ENCODE measurements around the gene GNB1L. TPM values are rescaled to one million over a fixed set of nuclear protein-coding genes. Genes with fewer than 3 reads are reported as not detected.

The GNB1L gene
- total RNA-seq, 3 donors from 2014 or later, result 25.9 to 26.3 (median 26.0) TPM

- Mint-ChIP-seq H3K27me3 (ENCODE audit: low read depth) (no peaks in the 10 kb centered on the region), H3K4me3 (no peak overlapping the region), H3K4me1 (ENCODE audit: low read depth) (no peaks in the 10 kb centered on the region), H3K36me3 (ENCODE audit: insufficient read depth) (no peaks in the 10 kb centered on the region), H3K9me3 (no peaks in the 10 kb centered on the region)
- ATAC-seq (no peak), DNase-seq (no peak)
Observed at GRCh38 chr22:19741053-19741452, 113.6 kb downstream of the GNB1L start.

- Mint-ChIP-seq H3K4me1 (ENCODE audit: low read depth) (no peaks in the 10 kb centered on the region), H3K36me3 (ENCODE audit: insufficient read depth) (no peaks in the 10 kb centered on the region), H3K27me3 (ENCODE audit: low read depth) (no peaks in the 10 kb centered on the region), H3K9me3 (no peaks in the 10 kb centered on the region), H3K4me3 (no peak overlapping the region)
- DNase-seq (no peak), ATAC-seq (no peak)
Observed at GRCh38 chr22:19740586-19740985, 114.1 kb downstream of the GNB1L start.

GRCh38 chr22:19739911-19740449 is 114.7 kb downstream of the GNB1L start:
- Mint-ChIP-seq H3K4me3 (no peak overlapping the region), H3K4me1 (ENCODE audit: low read depth) (no peaks in the 10 kb centered on the region), H3K27me3 (ENCODE audit: low read depth) (no peaks in the 10 kb centered on the region), H3K9me3 (no peaks in the 10 kb centered on the region), H3K36me3 (ENCODE audit: insufficient read depth) (no peaks in the 10 kb centered on the region)
- DNase-seq (no peak), ATAC-seq (no peak)

GRCh38 chr22:19739448-19739895 is 115.2 kb downstream of the GNB1L start:
- DNase-seq (no peak), ATAC-seq (no peak)
- no peaks in the 10 kb centered on the region for H3K36me3 Mint-ChIP-seq (ENCODE audit: insufficient read depth)
- no peaks in the 10 kb centered on the region for H3K27me3 Mint-ChIP-seq (ENCODE audit: low read depth)
- no peaks in the 10 kb centered on the region for H3K4me1 Mint-ChIP-seq (ENCODE audit: low read depth)
- H3K4me3 Mint-ChIP-seq, result no peak overlapping the region
- H3K9me3 Mint-ChIP-seq, result no peaks in the 10 kb centered on the region

GRCh38 chr22:19738664-19739447 is 115.8 kb downstream of the GNB1L start:
- ATAC-seq, result no peak
- no peaks in the 10 kb centered on the region for H3K27me3 Mint-ChIP-seq (ENCODE audit: low read depth)
- no peaks in the 10 kb centered on the region for H3K4me1 Mint-ChIP-seq (ENCODE audit: low read depth)
- no peaks in the 10 kb centered on the region for H3K36me3 Mint-ChIP-seq (ENCODE audit: insufficient read depth)
- no peak for DNase-seq
- no peaks in the 10 kb centered on the region for H3K9me3 Mint-ChIP-seq
- no peak overlapping the region for H3K4me3 Mint-ChIP-seq

GRCh38 chr22:19737846-19738663 is 116.6 kb downstream of the GNB1L start:
- ATAC-seq (no peak), DNase-seq (no peak)
- no peaks in the 10 kb centered on the region for H3K36me3 Mint-ChIP-seq (ENCODE audit: insufficient read depth)
- H3K27me3 Mint-ChIP-seq (ENCODE audit: low read depth), result no peaks in the 10 kb centered on the region
- H3K4me1 Mint-ChIP-seq (ENCODE audit: low read depth), result no peaks in the 10 kb centered on the region
- no peaks in the 10 kb centered on the region for H3K9me3 Mint-ChIP-seq
- no peak overlapping the region for H3K4me3 Mint-ChIP-seq

GRCh38 chr22:19735665-19736510 is 118.8 kb downstream of the GNB1L start:
- Mint-ChIP-seq H3K9me3 (no peaks in the 10 kb centered on the region), H3K4me3 (no peak overlapping the region), H3K27me3 (ENCODE audit: low read depth) (no peaks in the 10 kb centered on the region), H3K4me1 (ENCODE audit: low read depth) (no peaks in the 10 kb centered on the region), H3K36me3 (ENCODE audit: insufficient read depth) (no peaks in the 10 kb centered on the region)
- ATAC-seq (no peak), DNase-seq (no peak)

GRCh38 chr22:19734837-19735382 is 119.8 kb downstream of the GNB1L start:
- ATAC-seq, result no peak
- H3K36me3 Mint-ChIP-seq (ENCODE audit: insufficient read depth), result no peaks in the 10 kb centered on the region
- H3K27me3 Mint-ChIP-seq (ENCODE audit: low read depth), result no peaks in the 10 kb centered on the region

GRCh38 chr22:19734163-19734562 is 120.5 kb downstream of the GNB1L start:
- Mint-ChIP-seq H3K9me3 (no peaks in the 10 kb centered on the region), H3K27me3 (ENCODE audit: low read depth) (no peaks in the 10 kb centered on the region), H3K4me3 (no peak overlapping the region), H3K4me1 (ENCODE audit: low read depth) (peaks cover 2% of the 10 kb centered on the region), H3K36me3 (ENCODE audit: insufficient read depth) (no peaks in the 10 kb centered on the region)
- no peak for ATAC-seq
- DNase-seq, result no peak

More at GRCh38 chr22:19734837-19735382, 119.8 kb downstream of the GNB1L start:
- Mint-ChIP-seq H3K4me3 (no peak overlapping the region), H3K9me3 (no peaks in the 10 kb centered on the region), H3K4me1 (ENCODE audit: low read depth) (peaks cover 2% of the 10 kb centered on the region)
- no peak for DNase-seq

GRCh38 chr22:19733755-19734154 is 120.9 kb downstream of the GNB1L start:
- DNase-seq, result no peak
- no peak overlapping the region for H3K4me3 Mint-ChIP-seq
- ATAC-seq, result no peak
- no peaks in the 10 kb centered on the region for H3K9me3 Mint-ChIP-seq
- no peaks in the 10 kb centered on the region for H3K27me3 Mint-ChIP-seq (ENCODE audit: low read depth)
- peaks cover 2% of the 10 kb centered on the region for H3K4me1 Mint-ChIP-seq (ENCODE audit: low read depth)
- H3K36me3 Mint-ChIP-seq (ENCODE audit: insufficient read depth), result no peaks in the 10 kb centered on the region

Other genes starting within 250 kb of the GNB1L start
- gene SEPTIN5, start 140.4 kb downstream of the GNB1L start, total RNA-seq, result 1 to 10 TPM in 2 of 3 donors, under 1 TPM in 1; 0.38 to 1.3 (median 1.1) TPM
- gene GP1BB, start 131.3 kb downstream of the GNB1L start, total RNA-seq, result under 1 TPM in 2 of 3 donors, not detected in 1; 0.25 to 0.37 TPM
- gene TBX1, start 94.1 kb downstream of the GNB1L start, total RNA-seq, result not detected
- 10 to 100 TPM; 13.7 to 19.5 (median 14.5) TPM for gene RTL10, start within 50 bp of the GNB1L start, total RNA-seq
- gene COMT, start 86.9 kb upstream of the GNB1L start, total RNA-seq, result 100 to 1,000 TPM in 1 of 3 donors, 10 to 100 TPM in 2; 95.0 to 118 (median 95.5) TPM
- 10 to 100 TPM; 15.4 to 21.6 (median 19.4) TPM for gene TXNRD2, start 86.9 kb upstream of the GNB1L start, total RNA-seq
- gene ARVCF, start 161.9 kb upstream of the GNB1L start, total RNA-seq, result 1 to 10 TPM; 2.3 to 3.6 (median 2.8) TPM
- gene TANGO2, start 166.2 kb upstream of the GNB1L start, total RNA-seq, result 10 to 100 TPM; 23.1 to 26.8 (median 25.3) TPM
- 10 to 100 TPM; 56.2 to 65.3 (median 60.9) TPM for gene DGCR8, start 225.4 kb upstream of the GNB1L start, total RNA-seq

Data from activated T-cell treated with anti-CD3 and anti-CD28 coated beads, Interleukin-2, amount 50 U/mL, for 4 hours (primary cell).